H9 (cell line): ENCODE measurements around the gene FLT3. TPM values are rescaled to one million over a fixed set of nuclear protein-coding genes. Genes with fewer than 3 reads are reported as not detected.

Source experiments
- DNase-seq: peaks from one replicate; pipeline ENCODE4 v3.0.0-alpha.2; 2017
- H2AFZ ChIP-seq: one replicate; pipeline ENCODE4 v1.6.1; 2013; ENCODE audit warnings: mild to moderate bottlenecking, low read length, control low read depth, moderate library complexity
- H2AK5ac ChIP-seq: 2 replicates; pipeline ENCODE4 v1.6.1; 2013; ENCODE audit warnings: low read length, control low read depth, mixed read lengths; ENCODE audit not compliant: insufficient read length
- H2BK120ac ChIP-seq: one replicate; pipeline ENCODE4 v1.6.1; 2013; ENCODE audit warnings: low read depth, mild to moderate bottlenecking, low read length, control low read depth, inconsistent platforms; ENCODE audit not compliant: poor library complexity, severe bottlenecking
- H2BK12ac ChIP-seq: 2 replicates; pipeline ENCODE4 v1.6.1; 2013; ENCODE audit warnings: low read length, control low read depth, mixed read lengths, low read depth; ENCODE audit not compliant: insufficient read length
- H2BK15ac ChIP-seq: 2 replicates; pipeline ENCODE4 v1.6.1; 2013; ENCODE audit warnings: low read depth, low read length, control low read depth
- H2BK20ac ChIP-seq: one replicate; pipeline ENCODE4 v1.6.1; 2013; ENCODE audit warnings: low read depth, mild to moderate bottlenecking, low read length, control low read depth, inconsistent platforms; ENCODE audit not compliant: poor library complexity, severe bottlenecking
- H2BK5ac ChIP-seq: 2 replicates; pipeline ENCODE4 v1.6.1; 2013; ENCODE audit warnings: low read length, control low read depth, mixed read lengths; ENCODE audit not compliant: insufficient read length
- H3K14ac ChIP-seq: 2 replicates; pipeline ENCODE4 v1.6.1; 2013; ENCODE audit warnings: low read length, control low read depth; ENCODE audit not compliant: insufficient read depth
- H3K18ac ChIP-seq: 2 replicates; pipeline ENCODE4 v1.6.1; 2013; ENCODE audit warnings: low read depth, mild to moderate bottlenecking, mixed read lengths, low read length, control low read depth; ENCODE audit not compliant: insufficient read length
- H3K23ac ChIP-seq: 2 replicates; pipeline ENCODE4 v1.6.1; 2013; ENCODE audit warnings: low read length, control low read depth, mixed read lengths, low read depth; ENCODE audit not compliant: insufficient read length
- H3K23me2 ChIP-seq: 2 replicates; pipeline ENCODE4 v1.6.1; 2013; ENCODE audit warnings: low read depth, mild to moderate bottlenecking, mixed read lengths, low read length, control low read depth; ENCODE audit not compliant: insufficient read length, poor library complexity, severe bottlenecking
- H3K27ac ChIP-seq: 2 replicates; pipeline ENCODE4 v1.5.1; 2013; ENCODE audit warnings: low read length, control low read depth, mixed read lengths, low read depth; ENCODE audit not compliant: insufficient read length
- H3K27me3 ChIP-seq: 2 replicates; pipeline ENCODE4 v1.6.1; 2013; ENCODE audit warnings: low read length, control low read depth, inconsistent platforms; ENCODE audit not compliant: insufficient read depth
- H3K4ac ChIP-seq: 2 replicates; pipeline ENCODE4 v1.6.1; 2013; ENCODE audit warnings: low read depth, mild to moderate bottlenecking, control low read depth, inconsistent platforms, low read length, moderate library complexity
- H3K4me1 ChIP-seq: 2 replicates; pipeline ENCODE4 v1.6.1; 2013; ENCODE audit warnings: low read length, control low read depth, inconsistent platforms; ENCODE audit not compliant: insufficient read depth
- H3K4me2 ChIP-seq: 2 replicates; pipeline ENCODE4 v1.6.1; 2013; ENCODE audit warnings: low read length, control low read depth, mixed read lengths; ENCODE audit not compliant: insufficient read length, insufficient read depth
- H3K56ac ChIP-seq: 2 replicates; pipeline ENCODE4 v1.6.1; 2013; ENCODE audit warnings: low read depth, mild to moderate bottlenecking, mixed read lengths, low read length, control low read depth; ENCODE audit not compliant: insufficient read length
- H3K79me1 ChIP-seq: 2 replicates; pipeline ENCODE4 v1.6.1; 2013; ENCODE audit warnings: low read depth, mild to moderate bottlenecking, moderate library complexity, low read length, control low read depth, inconsistent platforms; ENCODE audit not compliant: insufficient read depth, poor library complexity, severe bottlenecking
- H3K79me2 ChIP-seq: 2 replicates; pipeline ENCODE4 v1.6.1; 2013; ENCODE audit warnings: low read length, control low read depth, inconsistent platforms; ENCODE audit not compliant: insufficient read depth
- H3K9ac ChIP-seq: 2 replicates; pipeline ENCODE4 v1.6.1; 2013; ENCODE audit warnings: low read length, control low read depth, mixed read lengths; ENCODE audit not compliant: insufficient read length; ENCODE audit errors: extremely low read depth
- H3K9me3 ChIP-seq: one replicate; pipeline ENCODE4 v1.6.1; 2013; ENCODE audit warnings: low read depth, low read length, inconsistent platforms; ENCODE audit not compliant: control insufficient read depth
- H3T11ph ChIP-seq: one replicate; pipeline ENCODE4 v1.6.1; 2013; ENCODE audit warnings: mild to moderate bottlenecking, low read length, control low read depth, inconsistent platforms
- H4K20me1 ChIP-seq: one replicate; pipeline ENCODE4 v1.6.1; 2013; ENCODE audit not compliant: control insufficient read depth, insufficient read length, insufficient read depth
- H4K5ac ChIP-seq: 2 replicates; pipeline ENCODE4 v1.6.1; 2013; ENCODE audit warnings: low read depth, mild to moderate bottlenecking, mixed read lengths, low read length, control low read depth; ENCODE audit not compliant: insufficient read length
- H4K8ac ChIP-seq: replicated peaks from 2 replicates; pipeline ENCODE4 v1.6.1; 2013; ENCODE audit warnings: low read length, control low read depth, mixed read lengths, low read depth; ENCODE audit not compliant: insufficient read length
- H4K91ac ChIP-seq: 2 replicates; pipeline ENCODE4 v1.6.1; 2013; ENCODE audit warnings: low read depth, mild to moderate bottlenecking, moderate library complexity, mixed read lengths, low read length, control low read depth; ENCODE audit not compliant: insufficient read length
- H3K27ac Mint-ChIP-seq, 3 experiments: 2 replicates in 2 of 3; 3 replicates in 1 of 3; pipeline ENCODE4 v1.8.0; 2020 to 2021; ENCODE audit warnings: mixed read lengths in 3 of 3, mild to moderate bottlenecking in 1 of 3, moderate library complexity in 1 of 3
- H3K27me3 Mint-ChIP-seq: 2 replicates; pipeline ENCODE4 v1.8.0; 2021; ENCODE audit warnings: low read depth, mild to moderate bottlenecking, moderate library complexity, mixed read lengths
- H3K36me3 Mint-ChIP-seq, 3 experiments: 2 replicates in 2 of 3; 3 replicates in 1 of 3; pipeline ENCODE4 v1.8.0; 2020 to 2021; ENCODE audit warnings: low read depth in 3 of 3, mixed read lengths in 3 of 3; ENCODE audit not compliant: insufficient read depth in 1 of 3
- H3K4me1 Mint-ChIP-seq, 2 experiments: 2 replicates each; pipeline ENCODE4 v1.8.0; 2020; ENCODE audit warnings: mixed read lengths in 2 of 2
- H3K4me3 Mint-ChIP-seq, 2 experiments: 2 replicates in 1 of 2; 3 replicates in 1 of 2; pipeline ENCODE4 v1.8.0; 2020 to 2021; ENCODE audit warnings: mild to moderate bottlenecking in 2 of 2, mixed read lengths in 2 of 2, moderate library complexity in 1 of 2
- H3K9me3 Mint-ChIP-seq, 2 experiments: 2 replicates in 1 of 2; 3 replicates in 1 of 2; pipeline ENCODE4 v1.8.0; 2020; ENCODE audit warnings: mild to moderate bottlenecking in 2 of 2, mixed read lengths in 2 of 2, moderate library complexity in 1 of 2
- WGBS: extraction: QIAGEN DNeasy Blood & Tissue Kit; methylation state at CpG from one replicate; pipeline ENCODE4 v1.1.7; 2013; ENCODE audit warnings: missing lambda C conversion rate, low lambda C conversion rate, mixed read lengths; ENCODE audit not compliant: insufficient read length; ENCODE audit errors: extremely low coverage; 5-methylcytosine and 5-hydroxymethylcytosine counted together
- total RNA-seq: library from RNA; stranded (reverse); gene quantifications from 2 replicates; pipeline ENCODE4 v1.2.1, GENCODE V29; 2021
- TF ChIP-seq, protein P1 (sequence below): fragments of 200-600 bp; sonication (generic); conservative IDR thresholded peaks from 3 replicates; pipeline ENCODE4 v1.8.0; 2021; ENCODE audit warnings: antibody characterized with exemption, mild to moderate bottlenecking

Gene FLT3
- total RNA-seq, 1 experiment from 2014 or later, result 0.44 TPM

- Mint-ChIP-seq H3K27me3 (no peaks in the 10 kb centered on the region), H3K4me3 (no peak overlapping the region), H3K9me3 (no peaks in the 10 kb centered on the region), H3K4me1 (no peaks in the 10 kb centered on the region), H3K36me3 (no peaks in the 10 kb centered on the region), H3K27ac (no peak overlapping the region)
- Histone ChIP-seq H3K79me1 (no peaks in the 10 kb centered on the region), H3K9ac (no peak overlapping the region), H2AFZ (no peak overlapping the region), H3K27ac (no peak overlapping the region), H3K56ac (no peak overlapping the region), H4K8ac (no peak overlapping the region), H3K18ac (no peak overlapping the region), H3K4me1 (no peaks in the 10 kb centered on the region), H3K27me3 (no peaks in the 10 kb centered on the region), H3K4ac (no peak overlapping the region), H2BK20ac (no peak overlapping the region), H3T11ph (no peak overlapping the region), H3K23me2 (no peaks in the 10 kb centered on the region), H3K79me2 (no peaks in the 10 kb centered on the region), H2BK120ac (no peak overlapping the region), H4K5ac (no peak overlapping the region), H4K20me1 (no peaks in the 10 kb centered on the region), H3K14ac (no peak overlapping the region), H2BK5ac (no peak overlapping the region), H3K4me2 (no peak overlapping the region), H2BK15ac (no peak overlapping the region), H2BK12ac (no peak overlapping the region), H4K91ac (no peak overlapping the region), H2AK5ac (no peak overlapping the region), H3K23ac (no peak overlapping the region), H3K9me3 (no peaks in the 10 kb centered on the region)
- no CpG with 5 or more reads among the region's 5 CpGs for WGBS
- TF ChIP-seq, protein P1, sequence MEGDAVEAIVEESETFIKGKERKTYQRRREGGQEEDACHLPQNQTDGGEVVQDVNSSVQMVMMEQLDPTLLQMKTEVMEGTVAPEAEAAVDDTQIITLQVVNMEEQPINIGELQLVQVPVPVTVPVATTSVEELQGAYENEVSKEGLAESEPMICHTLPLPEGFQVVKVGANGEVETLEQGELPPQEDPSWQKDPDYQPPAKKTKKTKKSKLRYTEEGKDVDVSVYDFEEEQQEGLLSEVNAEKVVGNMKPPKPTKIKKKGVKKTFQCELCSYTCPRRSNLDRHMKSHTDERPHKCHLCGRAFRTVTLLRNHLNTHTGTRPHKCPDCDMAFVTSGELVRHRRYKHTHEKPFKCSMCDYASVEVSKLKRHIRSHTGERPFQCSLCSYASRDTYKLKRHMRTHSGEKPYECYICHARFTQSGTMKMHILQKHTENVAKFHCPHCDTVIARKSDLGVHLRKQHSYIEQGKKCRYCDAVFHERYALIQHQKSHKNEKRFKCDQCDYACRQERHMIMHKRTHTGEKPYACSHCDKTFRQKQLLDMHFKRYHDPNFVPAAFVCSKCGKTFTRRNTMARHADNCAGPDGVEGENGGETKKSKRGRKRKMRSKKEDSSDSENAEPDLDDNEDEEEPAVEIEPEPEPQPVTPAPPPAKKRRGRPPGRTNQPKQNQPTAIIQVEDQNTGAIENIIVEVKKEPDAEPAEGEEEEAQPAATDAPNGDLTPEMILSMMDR, result no peak
- DNase-seq, result no peak
These were observed 29.7 kb upstream of the FLT3 start for GRCh38 chr13:28129911-28130693.
